Smooth muscle cell (in vitro differentiated cells): ENCODE results near the gene NDUFB1. TPM values are rescaled to one million over a fixed set of nuclear protein-coding genes. Genes with fewer than 3 reads are reported as not detected.
A peak's percentile ranks its signal among the peaks of the same experiment; 100 is the strongest.

Experiments used
- DNase-seq: peaks from one replicate; lab custom pipeline; 2025; ENCODE audit not compliant: unreplicated experiment; lab: John Stamatoyannopoulos, UW
- H2AFZ ChIP-seq: fragments of 200-600 bp; sonication (generic); 2 replicates; pipeline ENCODE4 v1.6.0; 2016; ENCODE audit warnings: antibody characterized with exemption, low read depth, mild to moderate bottlenecking
- H3F3A ChIP-seq: fragments of 200-600 bp; sonication (generic); 2 replicates; pipeline ENCODE4 v1.6.0; 2017; ENCODE audit warnings: antibody characterized with exemption, low read depth
- H3K27ac ChIP-seq: fragments of 200-600 bp; sonication (generic); 2 replicates; pipeline ENCODE4 v1.5.1; 2016; ENCODE audit warnings: low read depth, mild to moderate bottlenecking
- H3K27me3 ChIP-seq: fragments of 200-600 bp; sonication (generic); 2 replicates; pipeline ENCODE4 v1.6.1; 2016; ENCODE audit warnings: low read depth, mild to moderate bottlenecking
- H3K36me3 ChIP-seq: fragments of 200-600 bp; sonication (generic); 2 replicates; pipeline ENCODE4 v1.5.1; 2016; ENCODE audit warnings: low read depth
- H3K4me1 ChIP-seq: fragments of 200-600 bp; sonication (generic); 2 replicates; pipeline ENCODE4 v1.5.1; 2016; ENCODE audit warnings: low read depth
- H3K4me2 ChIP-seq: fragments of 200-600 bp; sonication (generic); 2 replicates; pipeline ENCODE4 v1.6.0; 2016; ENCODE audit warnings: mild to moderate bottlenecking
- H3K4me3 ChIP-seq: fragments of 200-600 bp; sonication (generic); 2 replicates; pipeline ENCODE4 v1.5.1; 2016; ENCODE audit warnings: mild to moderate bottlenecking
- H3K79me2 ChIP-seq: fragments of 200-600 bp; sonication (generic); 2 replicates; pipeline ENCODE4 v1.6.0; 2016; ENCODE audit warnings: low read depth, mild to moderate bottlenecking
- H3K9ac ChIP-seq: fragments of 200-600 bp; sonication (generic); 2 replicates; pipeline ENCODE4 v1.6.0; 2016; ENCODE audit warnings: low read depth
- H3K9me3 ChIP-seq: fragments of 200-600 bp; sonication (generic); replicated peaks from 2 replicates; pipeline ENCODE4 v1.5.1; 2016; ENCODE audit warnings: low read depth
- H4K20me1 ChIP-seq: fragments of 200-600 bp; sonication (generic); 2 replicates; pipeline ENCODE4 v1.6.0; 2016; ENCODE audit warnings: low read depth
- CTCF ChIP-seq: fragments of 200-600 bp; sonication (generic); IDR thresholded peaks from 2 replicates; pipeline ENCODE4 v1.5.1; 2017; ENCODE audit warnings: borderline replicate concordance, mild to moderate bottlenecking, antibody characterized with exemption; ENCODE audit not compliant: insufficient read depth, poor library complexity, severe bottlenecking
- WGBS: methylation state at CpG from one replicate; pipeline ENCODE4 v1.1.7; 2016; ENCODE audit warnings: low lambda C conversion rate; 5-methylcytosine and 5-hydroxymethylcytosine counted together
- polyA plus RNA-seq: library from polyadenylated mRNA; unstranded; fragments of >200 nt; fragmentation: Nextera tagmentation; extraction: Ambion mirVana; gene quantifications from 2 replicates; pipeline ENCODE4 v1.2.1, GENCODE V29; 2016
- total RNA-seq: library from RNA; depleted of rRNA; stranded (reverse); fragments of >200 nt; gene quantifications from 2 replicates; pipeline ENCODE4 v1.2.3, GENCODE V29; 2014

Gene NDUFB1
- total and polyA plus RNA-seq, 2 experiments from 2014 or later: 188 to 467 TPM

- H4K20me1 ChIP-seq: peaks cover 6% of the 10 kb centered on the region
- H3K79me2 ChIP-seq: peaks cover 19% of the 10 kb centered on the region
- no peaks in the 10 kb centered on the region for H3K9me3 ChIP-seq
- H3K4me3 ChIP-seq: no peak overlapping the region
- H3K27ac ChIP-seq: no peak overlapping the region
- H3K4me2 ChIP-seq: no peak overlapping the region
- H3K9ac ChIP-seq: no peak overlapping the region
- H2AFZ ChIP-seq: peak overlapping the region; percentile 15
- peaks cover 6% of the 10 kb centered on the region for H3K4me1 ChIP-seq
- WGBS: 21% methylated on average over 11 of the region's 11 CpGs
- no peak for DNase-seq
- H3F3A ChIP-seq: peaks cover 6% of the 10 kb centered on the region
- H3K36me3 ChIP-seq: no peaks in the 10 kb centered on the region
- TF ChIP-seq CTCF: no peak
- H3K27me3 ChIP-seq: no peaks in the 10 kb centered on the region
Measured at GRCh38 chr14:92108345-92109254, 12.9 kb downstream of the NDUFB1 start.

- H3F3A ChIP-seq: peaks cover 6% of the 10 kb centered on the region
- no peaks in the 10 kb centered on the region for H3K27me3 ChIP-seq
- 4% methylated on average over 34 of the region's 66 CpGs for WGBS
- no peaks in the 10 kb centered on the region for H3K9me3 ChIP-seq
- H3K36me3 ChIP-seq: no peaks in the 10 kb centered on the region
- H2AFZ ChIP-seq: peak within 1 kb of the TSS; percentile 72
- peak within 1 kb of the TSS; percentile 87 for H3K4me3 ChIP-seq
- DNase-seq: peak; percentile 93
- peak; percentile 59 for TF ChIP-seq CTCF
- peak within 1 kb of the TSS; percentile 92 for H3K4me2 ChIP-seq
- peaks cover 6% of the 10 kb centered on the region for H3K4me1 ChIP-seq
- H3K27ac ChIP-seq: peak within 1 kb of the TSS; percentile 79
- H4K20me1 ChIP-seq: peaks cover 27% of the 10 kb centered on the region
- peaks cover 42% of the 10 kb centered on the region for H3K79me2 ChIP-seq
- H3K9ac ChIP-seq: peak within 1 kb of the TSS; percentile 73
Measured at GRCh38 chr14:92106143-92106926, 15.2 kb downstream of the NDUFB1 start, which contains the start of gene ATXN3. TSS of gene ATXN3 (minus strand) at chr14:92106582. CDS start at chr14:92106552, 30 bp downstream.

GRCh38 chr14:92105893-92106142, 15.7 kb downstream of the NDUFB1 start:
- peak overlapping the region; percentile 68 for H2AFZ ChIP-seq
- WGBS: under 1% methylated on average over 10 of the region's 10 CpGs
- no peaks in the 10 kb centered on the region for H3K27me3 ChIP-seq
- H3K9me3 ChIP-seq: no peaks in the 10 kb centered on the region
- H3K4me3 ChIP-seq: peak overlapping the region; percentile 87
- peak; percentile 59 for DNase-seq
- H4K20me1 ChIP-seq: peaks cover 32% of the 10 kb centered on the region
- H3F3A ChIP-seq: peaks cover 6% of the 10 kb centered on the region
- TF ChIP-seq CTCF: no peak
- peak overlapping the region; percentile 92 for H3K4me2 ChIP-seq
- peaks cover 47% of the 10 kb centered on the region for H3K79me2 ChIP-seq
- peaks cover 6% of the 10 kb centered on the region for H3K4me1 ChIP-seq
- peak overlapping the region; percentile 79 for H3K27ac ChIP-seq
- peak overlapping the region; percentile 73 for H3K9ac ChIP-seq
- H3K36me3 ChIP-seq: no peaks in the 10 kb centered on the region
